Measurements from ENCODE around the gene PTPN6. TPM values are rescaled to one million over a fixed set of nuclear protein-coding genes. Genes with fewer than 3 reads are reported as not detected.

The PTPN6 gene
- total RNA-seq, 1 experiment from 2014 or later, result 19.8 TPM

DNA sequence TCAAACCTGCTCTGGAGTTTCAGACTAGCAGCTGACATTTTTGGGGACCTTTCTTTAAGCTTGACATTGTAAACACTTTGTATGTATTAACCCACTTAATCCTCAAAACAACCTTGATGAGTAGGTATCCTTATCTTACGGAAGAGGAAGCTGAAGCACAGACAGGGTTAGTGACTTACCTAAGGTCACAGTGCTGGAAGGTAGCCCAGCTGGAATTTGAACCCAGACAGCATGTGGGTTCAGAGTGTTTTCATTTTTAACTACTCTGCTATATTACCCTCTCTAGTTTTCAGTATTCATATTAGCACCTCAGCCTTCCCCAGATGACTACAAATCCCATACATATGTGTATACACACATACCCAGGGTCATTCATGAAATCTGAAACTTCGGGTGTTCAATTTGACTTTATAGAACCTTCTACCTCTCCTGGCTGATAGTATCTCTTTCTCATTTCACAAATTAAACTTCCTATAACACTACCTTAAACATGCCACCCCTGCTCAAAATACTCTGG is 53.2 kb downstream of the PTPN6 start:
- no peak overlapping the region for H3K9ac ChIP-seq (ENCODE audit: extremely low read depth, insufficient read length, low read length)
- no peaks in the 10 kb centered on the region for H4K20me1 ChIP-seq (ENCODE audit: control insufficient read depth, insufficient read depth, insufficient read length)
- H3T11ph ChIP-seq (ENCODE audit: low read length), result no peak overlapping the region
- DNase-seq, result no peak
- no peak overlapping the region for H4K8ac ChIP-seq (replicated peaks; ENCODE audit: insufficient read length, low read depth, low read length)
- no peak overlapping the region for H3K4me2 ChIP-seq (ENCODE audit: insufficient read depth, insufficient read length, low read length)
- Mint-ChIP-seq H3K36me3 (ENCODE audit: insufficient read depth in 1 of 3, low read depth in 3 of 3) (peaks cover 2 to 12% (median 4%) of the 10 kb centered on the region in 3 experiments; a peak in 5 of 7 replicates), H3K4me3 (no peak overlapping the region), H3K27ac (no peak overlapping the region), H3K9me3 (no peaks in the 10 kb centered on the region), H3K4me1 (no peaks in the 10 kb centered on the region), H3K27me3 (ENCODE audit: low read depth) (no peaks in the 10 kb centered on the region)
- H3K79me2 ChIP-seq (ENCODE audit: insufficient read depth, low read length), result no peaks in the 10 kb centered on the region
- H2AFZ ChIP-seq (ENCODE audit: low read length), result no peak overlapping the region
- no peak overlapping the region for H2BK120ac ChIP-seq (ENCODE audit: low read depth, low read length, poor library complexity, severe bottlenecking)
- no peak overlapping the region for H2AK5ac ChIP-seq (ENCODE audit: insufficient read length, low read length)
- no peak overlapping the region for H2BK20ac ChIP-seq (ENCODE audit: low read depth, low read length, poor library complexity, severe bottlenecking)
- no peaks in the 10 kb centered on the region for H3K27me3 ChIP-seq (ENCODE audit: insufficient read depth, low read length)
- no peaks in the 10 kb centered on the region for H3K4me1 ChIP-seq (ENCODE audit: insufficient read depth, low read length)
- no peak overlapping the region for H2BK5ac ChIP-seq (ENCODE audit: insufficient read length, low read length)
- H3K18ac ChIP-seq (ENCODE audit: insufficient read length, low read depth, low read length), result no peak overlapping the region
- H3K56ac ChIP-seq (ENCODE audit: insufficient read length, low read depth, low read length), result no peak overlapping the region
- no peak for TF ChIP-seq CTCF (conservative IDR thresholded peaks at IDR 0.05)
- WGBS (ENCODE audit: extremely low coverage, insufficient read length, low lambda C conversion rate), result no CpG with 5 or more reads among the region's 2 CpGs
- no peaks in the 10 kb centered on the region for H3K23me2 ChIP-seq (ENCODE audit: insufficient read length, low read depth, low read length, poor library complexity, severe bottlenecking)
- no peak overlapping the region for H4K5ac ChIP-seq (ENCODE audit: insufficient read length, low read depth, low read length)
- no peak overlapping the region for H3K23ac ChIP-seq (ENCODE audit: insufficient read length, low read depth, low read length)
- H4K91ac ChIP-seq (ENCODE audit: insufficient read length, low read depth, low read length), result no peak overlapping the region
- H3K4ac ChIP-seq (ENCODE audit: low read depth, low read length), result no peak overlapping the region
- H3K9me3 ChIP-seq (ENCODE audit: control insufficient read depth, low read depth, low read length), result no peaks in the 10 kb centered on the region
- H3K27ac ChIP-seq (ENCODE audit: insufficient read length, low read depth, low read length), result no peak overlapping the region
- H2BK15ac ChIP-seq (ENCODE audit: low read depth, low read length), result no peak overlapping the region
- no peak overlapping the region for H2BK12ac ChIP-seq (ENCODE audit: insufficient read length, low read depth, low read length)
- H3K14ac ChIP-seq (ENCODE audit: insufficient read depth, low read length), result no peak overlapping the region
- no peaks in the 10 kb centered on the region for H3K79me1 ChIP-seq (ENCODE audit: insufficient read depth, low read depth, low read length, poor library complexity, severe bottlenecking)

Data from H9 (cell line).